K562 (cell line): ENCODE data around the gene MSH3. TPM values are rescaled to one million over a fixed set of nuclear protein-coding genes. Genes with fewer than 3 reads are reported as not detected.

Source experiments
- ATAC-seq: fragments of 200-7000 bp; cut with Tn5 transposase; 3 replicates; pipeline ENCODE4 v1.9.1; 2020; ENCODE audit warnings: moderate library complexity
- BruUV-seq: library from RNA; stranded (reverse); fragments of 400-500 nt; replicated peaks from 2 replicates; lab custom pipeline; 2021; lab: Mats Ljungman, UMichigan
- CTCF ChIA-PET: fragments of 300-600 bp; formaldehyde crosslinking; extraction: SDS; loops from one replicate; lab custom pipeline; 2021; ENCODE audit warnings: low intra/inter-chr PET ratio; lab: Yijun Ruan, JAX
- POLR2A ChIA-PET: fragments of 300-600, 350-650 bp; sonication (Branson Sonifier 250); formaldehyde crosslinking; extraction: SDS; loops from one replicate; lab custom pipeline; 2021; ENCODE audit warnings: antibody characterized with exemption, inconsistent platforms; lab: Yijun Ruan, JAX
- DNase-seq, 4 experiments: peaks; one replicate each; pipeline versions ENCODE4 v3.0.0 to v3.0.0-alpha.2; 2011 to 2018; ENCODE audit warnings: low spot score in 3 of 4, mixed read lengths in 3 of 4; ENCODE audit errors: extremely low read depth in 1 of 4
- FAIRE-seq: peaks from 2 replicates; lab custom pipeline; 2011; peaks lifted over from hg19 to GRCh38; lab: Jason Lieb, UNC
- H2AFZ ChIP-seq: 2 replicates; pipeline ENCODE4 v1.6.0; 2011; ENCODE audit warnings: low read depth, low read length, control low read depth, inconsistent platforms
- H3K27ac ChIP-seq: fragments of 200-600 bp; 3 replicates; pipeline ENCODE4 v1.8.0; 2011; ENCODE audit warnings: low read depth, mild to moderate bottlenecking, control low read depth, inconsistent platforms, low read length, moderate library complexity, mixed read lengths; ENCODE audit errors: extremely low read depth
- H3K27me3 ChIP-seq, 2 experiments: fragments of 300-600 bp in 1 of 2; 2 replicates in 1 of 2; 3 replicates in 1 of 2; pipeline versions ENCODE4 v1.6.0 to v1.8.0; 2011; ENCODE audit warnings: inconsistent platforms in 2 of 2, low read length in 2 of 2, mild to moderate bottlenecking in 1 of 2, mixed read lengths in 1 of 2, moderate library complexity in 1 of 2; ENCODE audit not compliant: control insufficient read depth in 2 of 2, insufficient read depth in 2 of 2
- H3K36me3 ChIP-seq: fragments of 300-600 bp; 3 replicates; pipeline ENCODE4 v1.8.0; 2011; ENCODE audit warnings: mild to moderate bottlenecking, low read length, inconsistent platforms; ENCODE audit not compliant: control insufficient read depth, insufficient read depth
- H3K4me1 ChIP-seq, 2 experiments: fragments of 200-600 bp in 1 of 2; replicated peaks in 1 of 2; 2 replicates in 1 of 2; 3 replicates in 1 of 2; pipeline versions ENCODE4 v1.5.1 to v1.8.0; 2011; ENCODE audit warnings: inconsistent platforms in 2 of 2, low read length in 2 of 2, mild to moderate bottlenecking in 1 of 2, mixed read lengths in 1 of 2, moderate library complexity in 1 of 2; ENCODE audit not compliant: control insufficient read depth in 2 of 2, insufficient read depth in 2 of 2
- H3K4me2 ChIP-seq: 2 replicates; pipeline ENCODE4 v1.6.1; 2011; ENCODE audit warnings: low read length, control low read depth, inconsistent platforms, mixed read lengths; ENCODE audit not compliant: insufficient read depth
- H3K4me3 ChIP-seq: fragments of 200-600 bp; sonication (generic), shearing (Covaris generic); 2 replicates; pipeline ENCODE4 v1.5.1; 2016; ENCODE audit warnings: control low read depth, inconsistent platforms
- H3K79me2 ChIP-seq: fragments of 200-600 bp; 3 replicates; pipeline ENCODE4 v1.8.0; 2011; ENCODE audit warnings: low read length, inconsistent platforms; ENCODE audit not compliant: control insufficient read depth, insufficient read depth
- H3K9ac ChIP-seq, 2 experiments: 2 replicates each; pipeline versions ENCODE4 v1.6.0 to v1.6.1; 2011; ENCODE audit warnings: low read depth in 2 of 2, low read length in 2 of 2, control low read depth in 1 of 2, inconsistent platforms in 1 of 2, mild to moderate bottlenecking in 1 of 2, mixed read lengths in 1 of 2; ENCODE audit not compliant: insufficient read depth in 1 of 2
- H3K9me1 ChIP-seq: one replicate; pipeline ENCODE4 v1.6.0; 2011; ENCODE audit warnings: inconsistent platforms, mild to moderate bottlenecking, low read length, moderate library complexity; ENCODE audit not compliant: control insufficient read depth, insufficient read depth
- H3K9me3 ChIP-seq: replicated peaks from 2 replicates; pipeline ENCODE4 v1.5.1; 2011; ENCODE audit warnings: low read depth, low read length, inconsistent platforms; ENCODE audit not compliant: control insufficient read depth, insufficient read depth
- H4K20me1 ChIP-seq: replicated peaks from 2 replicates; pipeline ENCODE4 v1.6.1; 2011; ENCODE audit warnings: low read length, inconsistent platforms, mixed read lengths; ENCODE audit not compliant: control insufficient read depth, insufficient read depth
- ARID1B ChIP-seq: fragments of 450-650 bp; IDR thresholded peaks from 2 replicates; pipeline ENCODE4 v1.6.1; 2016; ENCODE audit warnings: antibody characterized with exemption, mild to moderate bottlenecking, inconsistent platforms
- CBFA2T3 ChIP-seq: fragments of 450-650 bp; IDR thresholded peaks from 2 replicates; pipeline ENCODE4 v1.6.1; 2017
- FOSL1 ChIP-seq: fragments of 200-800 bp; sonication (Bioruptor generic); conservative IDR thresholded peaks from 2 replicates; pipeline ENCODE4 v1.6.1; 2016; ENCODE audit warnings: missing genetic modification characterization, missing compliant biosample characterization
- JUN ChIP-seq, 2 experiments: sonication (generic) in 1 of 2; formaldehyde crosslinking in 1 of 2; IDR thresholded peaks; 2 replicates each; pipeline versions ENCODE4 v1.6.1 to v1.8.0; 2012 to 2022; ENCODE audit warnings: borderline replicate concordance in 2 of 2, mild to moderate bottlenecking in 2 of 2, improper control_type of control experiment in 1 of 2, low read depth in 1 of 2, low read length in 1 of 2, missing genetic modification reagents in 1 of 2
- MEF2D ChIP-seq: conservative IDR thresholded peaks from 2 replicates; pipeline ENCODE4 v1.6.1; 2016; ENCODE audit warnings: low read depth, missing genetic modification characterization, missing compliant biosample characterization
- SMARCA4 ChIP-seq: fragments of 450-650 bp; IDR thresholded peaks from 2 replicates; pipeline ENCODE4 v1.6.1; 2016
- SMARCE1 ChIP-seq: fragments of 450-650 bp; IDR thresholded peaks from 2 replicates; pipeline ENCODE4 v1.7.1; 2016; ENCODE audit warnings: mild to moderate bottlenecking
- STAT5B ChIP-seq: fragments of 250-450 bp; sonication (Bioruptor Pico); IDR thresholded peaks from 2 replicates; pipeline ENCODE4 v1.8.0; 2021; ENCODE audit warnings: mild to moderate bottlenecking, inconsistent platforms
- WGBS: fragments of 100-300 bp; shearing (Covaris generic); methylation state at CpG from one replicate; pipeline ENCODE4 v1.1.6; 2016; ENCODE audit warnings: low coverage, mixed read lengths; ENCODE audit not compliant: insufficient coverage; ENCODE audit errors: missing lambda C conversion rate; 5-methylcytosine and 5-hydroxymethylcytosine counted together
- in situ Hi-C: fragments of 300-500 bp; cut with MboI; formaldehyde crosslinking; loops from 4 replicates; pipeline ENCODE4 v1.15.0; 2018; ENCODE audit warnings: inconsistent platforms, mixed read lengths
- intact Hi-C: fragments of 100-400 bp; cut with micrococcal nuclease; formaldehyde crosslinking; loops from 2 replicates; pipeline ENCODE4 v1.14.2; 2022
- polyA plus RNA-seq, 8 experiments: library from polyadenylated mRNA; depleted of rRNA in 4 of 8; stranded (reverse) in 5 of 8; unstranded in 3 of 8; fragments of >200 nt; fragmentation: Nextera tagmentation in 2 of 8; fragmentation: Illumina TruSeq in 1 of 8; extraction: Ambion mirVana in 2 of 8; extraction: Trizol in 1 of 8; gene quantifications; 2 replicates each; pipeline versions ENCODE4 v1.2.1 to v1.2.3, GENCODE V29; 2011 to 2014; ENCODE audit warnings: inconsistent platforms in 1 of 8, missing spikeins in 1 of 8
- total RNA-seq, 7 experiments: library from RNA; depleted of rRNA in 6 of 7; stranded (reverse); fragments of >200 nt in 6 of 7; fragmentation: Illumina TruSeq in 2 of 7; extraction: Trizol in 2 of 7; gene quantifications; 2 replicates each; pipeline versions ENCODE4 v1.2.1 to v1.2.3, GENCODE V29; 2011 to 2021; ENCODE audit warnings: low replicate concordance in 1 of 7
- TF ChIP-seq, protein P1 (sequence below): fragments of 450-650 bp; formaldehyde crosslinking; IDR thresholded peaks from 2 replicates; pipeline ENCODE4 v1.4.0; 2020; ENCODE audit warnings: mild to moderate bottlenecking, moderate library complexity
- TF ChIP-seq, protein P2 (sequence below), 2 experiments: fragments of 450-650 bp in 1 of 2; sonication (generic) in 1 of 2; formaldehyde crosslinking in 1 of 2; IDR thresholded peaks in 1 of 2; conservative IDR thresholded peaks in 1 of 2; 2 replicates each; pipeline versions ENCODE4 v1.6.1 to v1.8.1; 2016 to 2023; ENCODE audit warnings: mild to moderate bottlenecking in 2 of 2, moderate library complexity in 2 of 2, inconsistent platforms in 1 of 2, missing genetic modification reagents in 1 of 2
- TF ChIP-seq, protein P3 (sequence below): fragments of 450-650 bp; IDR thresholded peaks from 2 replicates; pipeline ENCODE4 v1.6.1; 2017; ENCODE audit warnings: antibody characterized with exemption

The MSH3 gene
- total and polyA plus RNA-seq, 9 of the 15 experiments (the other 6 are each of a cell fraction or from before 2014, with no cell fraction given), result 3.9 to 17.2 (median 13.2) TPM

DNA sequence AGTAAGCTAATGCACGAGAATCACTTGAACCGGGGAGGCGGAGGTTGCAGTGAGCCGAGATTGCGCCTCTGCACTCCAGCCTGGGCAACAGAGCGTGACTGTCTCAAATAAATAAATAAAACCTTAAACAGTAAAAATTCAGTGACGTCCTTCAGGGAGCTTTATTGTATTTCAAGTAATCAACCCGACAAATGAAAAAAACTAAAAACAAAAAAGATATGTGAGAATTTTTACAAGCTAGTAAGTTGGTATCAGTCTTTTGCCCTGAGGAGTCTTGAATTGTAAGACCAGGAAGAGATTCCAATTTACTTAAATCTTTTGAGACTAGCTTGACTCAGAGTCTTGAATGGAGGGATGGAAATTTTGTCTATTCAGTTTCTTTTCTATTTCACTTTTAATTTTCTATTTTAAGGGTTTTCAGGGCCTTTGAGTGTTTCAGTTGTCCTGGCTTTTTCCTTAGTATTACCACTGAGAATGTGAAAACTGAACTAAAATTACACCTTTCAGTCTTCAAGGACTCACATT, 126.4 kb downstream of the MSH3 start:
- H3K4me3 ChIP-seq, result no peak overlapping the region
- no peaks in the 10 kb centered on the region for H3K9me1 ChIP-seq
- ChIA-PET POLR2A (no interaction called here), CTCF (no interaction called here)
- H3K27me3 ChIP-seq, result no peaks in the 10 kb centered on the region
- no peaks in the 10 kb centered on the region for H4K20me1 ChIP-seq
- no peak for DNase-seq
- no TSS peak for BruUV-seq
- H2AFZ ChIP-seq, result no peak overlapping the region
- H3K9me3 ChIP-seq, result no peaks in the 10 kb centered on the region
- H3K79me2 ChIP-seq, result no peaks in the 10 kb centered on the region
- no peaks in the 10 kb centered on the region; a peak in 1 of 5 replicates for H3K4me1 ChIP-seq
- intact Hi-C loops, result no loop called here
- no peak for ATAC-seq
- no peak overlapping the region for H3K4me2 ChIP-seq
- 90% methylated on average over 8 of the region's 8 CpGs for WGBS
- no peak overlapping the region for H3K27ac ChIP-seq
- TF ChIP-seq STAT5B (CRISPR knock-in tag) (no peak), MEF2D (no peak)
- no peak for FAIRE-seq
- H3K9ac ChIP-seq, result no peak overlapping the region
- H3K36me3 ChIP-seq, result peaks cover 8% of the 10 kb centered on the region; the same call in 1 of the 3 replicates
- in situ Hi-C loops, result no loop called here

DNA sequence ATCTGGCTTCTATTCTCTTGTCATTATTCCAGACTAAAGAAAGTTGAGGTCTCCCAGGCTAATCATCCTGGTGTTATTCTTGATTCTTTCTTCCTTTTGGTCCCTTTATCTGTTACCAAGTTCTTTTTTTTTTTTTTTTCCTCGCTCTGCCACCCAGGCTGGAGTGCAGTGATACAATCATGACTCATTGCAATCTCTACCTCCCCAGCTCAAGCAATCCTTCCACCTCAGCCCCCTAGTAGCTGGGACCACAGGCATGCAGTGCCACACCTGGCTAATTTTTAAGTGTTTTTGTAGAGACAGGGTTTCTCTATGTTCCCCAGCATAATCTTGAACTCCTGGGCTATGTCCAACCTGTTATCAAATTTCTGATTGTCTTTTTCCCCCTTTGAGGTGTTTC, 126.9 kb downstream of the MSH3 start:
- POLR2A ChIA-PET, result no interaction called here
- in situ Hi-C loops, result no loop called here
- ATAC-seq, result no peak
- TF ChIP-seq ARID1B, result peak; percentile 38
- TF ChIP-seq, protein P1, sequence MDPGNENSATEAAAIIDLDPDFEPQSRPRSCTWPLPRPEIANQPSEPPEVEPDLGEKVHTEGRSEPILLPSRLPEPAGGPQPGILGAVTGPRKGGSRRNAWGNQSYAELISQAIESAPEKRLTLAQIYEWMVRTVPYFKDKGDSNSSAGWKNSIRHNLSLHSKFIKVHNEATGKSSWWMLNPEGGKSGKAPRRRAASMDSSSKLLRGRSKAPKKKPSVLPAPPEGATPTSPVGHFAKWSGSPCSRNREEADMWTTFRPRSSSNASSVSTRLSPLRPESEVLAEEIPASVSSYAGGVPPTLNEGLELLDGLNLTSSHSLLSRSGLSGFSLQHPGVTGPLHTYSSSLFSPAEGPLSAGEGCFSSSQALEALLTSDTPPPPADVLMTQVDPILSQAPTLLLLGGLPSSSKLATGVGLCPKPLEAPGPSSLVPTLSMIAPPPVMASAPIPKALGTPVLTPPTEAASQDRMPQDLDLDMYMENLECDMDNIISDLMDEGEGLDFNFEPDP (CRISPR knock-in tag), result no peak
- TF ChIP-seq SMARCE1, result 0 out of 2 replicates have a peak, but pooled peaks have one; percentile 30
- 0 out of 2 replicates have a peak, but pooled peaks have one; percentile 19 for TF ChIP-seq JUN (IDR thresholded peaks at IDR 0.05; ENCODE audit: borderline replicate concordance, low read depth, low read length)
- TF ChIP-seq JUN (CRISPR knock-in tag; IDR thresholded peaks at IDR 0.05; ENCODE audit: borderline replicate concordance), result no peak
- TF ChIP-seq SMARCA4, result 0 out of 2 replicates have a peak, but pooled peaks have one; percentile 38
- TF ChIP-seq, protein P2, sequence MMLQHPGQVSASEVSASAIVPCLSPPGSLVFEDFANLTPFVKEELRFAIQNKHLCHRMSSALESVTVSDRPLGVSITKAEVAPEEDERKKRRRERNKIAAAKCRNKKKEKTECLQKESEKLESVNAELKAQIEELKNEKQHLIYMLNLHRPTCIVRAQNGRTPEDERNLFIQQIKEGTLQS (IDR thresholded peaks at IDR 0.05), result peak; percentile 21; the same call in 1 of the 2 replicates
- TF ChIP-seq, protein P2 (CRISPR knock-in tag; conservative IDR thresholded peaks at IDR 0.05), result no peak
- TF ChIP-seq CBFA2T3, result peak; percentile 52
- peak; percentile 75 for TF ChIP-seq FOSL1 (tag)
- TF ChIP-seq, protein P3, sequence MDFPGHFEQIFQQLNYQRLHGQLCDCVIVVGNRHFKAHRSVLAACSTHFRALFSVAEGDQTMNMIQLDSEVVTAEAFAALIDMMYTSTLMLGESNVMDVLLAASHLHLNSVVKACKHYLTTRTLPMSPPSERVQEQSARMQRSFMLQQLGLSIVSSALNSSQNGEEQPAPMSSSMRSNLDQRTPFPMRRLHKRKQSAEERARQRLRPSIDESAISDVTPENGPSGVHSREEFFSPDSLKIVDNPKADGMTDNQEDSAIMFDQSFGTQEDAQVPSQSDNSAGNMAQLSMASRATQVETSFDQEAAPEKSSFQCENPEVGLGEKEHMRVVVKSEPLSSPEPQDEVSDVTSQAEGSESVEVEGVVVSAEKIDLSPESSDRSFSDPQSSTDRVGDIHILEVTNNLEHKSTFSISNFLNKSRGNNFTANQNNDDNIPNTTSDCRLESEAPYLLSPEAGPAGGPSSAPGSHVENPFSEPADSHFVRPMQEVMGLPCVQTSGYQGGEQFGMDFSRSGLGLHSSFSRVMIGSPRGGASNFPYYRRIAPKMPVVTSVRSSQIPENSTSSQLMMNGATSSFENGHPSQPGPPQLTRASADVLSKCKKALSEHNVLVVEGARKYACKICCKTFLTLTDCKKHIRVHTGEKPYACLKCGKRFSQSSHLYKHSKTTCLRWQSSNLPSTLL, result no peak

More for the DNA sequence above, 126.9 kb downstream of the MSH3 start:
- intact Hi-C loops, result no loop called here
- no peaks in the 10 kb centered on the region for H3K27me3 ChIP-seq
- no peaks in the 10 kb centered on the region for H3K9me3 ChIP-seq
- WGBS, result no CpG with 5 or more reads among the region's 1 CpG
- H3K79me2 ChIP-seq, result no peaks in the 10 kb centered on the region
- H3K4me2 ChIP-seq, result no peak overlapping the region
- H2AFZ ChIP-seq, result no peak overlapping the region
- H3K9me1 ChIP-seq, result no peaks in the 10 kb centered on the region
- H3K4me1 ChIP-seq, result no peaks in the 10 kb centered on the region; a peak in 1 of 5 replicates
- FAIRE-seq (no peak), DNase-seq (peak in 1 of 4 experiments; percentile 14)
- H3K27ac ChIP-seq, result no peak overlapping the region
- no TSS peak for BruUV-seq
- CTCF ChIA-PET, result no interaction called here
- H3K36me3 ChIP-seq, result peaks cover 8% of the 10 kb centered on the region; the same call in 1 of the 3 replicates
- H3K9ac ChIP-seq, result no peak overlapping the region
- no peaks in the 10 kb centered on the region for H4K20me1 ChIP-seq
- no peak overlapping the region for H3K4me3 ChIP-seq
